NCI-H1930 (cell line): ENCODE data around the gene PKNOX2.

Experiments
- DNase-seq, 2 experiments: peaks; one replicate each; lab custom pipeline; 2025; lab: John Stamatoyannopoulos, UW

PKNOX2 gene

DNA sequence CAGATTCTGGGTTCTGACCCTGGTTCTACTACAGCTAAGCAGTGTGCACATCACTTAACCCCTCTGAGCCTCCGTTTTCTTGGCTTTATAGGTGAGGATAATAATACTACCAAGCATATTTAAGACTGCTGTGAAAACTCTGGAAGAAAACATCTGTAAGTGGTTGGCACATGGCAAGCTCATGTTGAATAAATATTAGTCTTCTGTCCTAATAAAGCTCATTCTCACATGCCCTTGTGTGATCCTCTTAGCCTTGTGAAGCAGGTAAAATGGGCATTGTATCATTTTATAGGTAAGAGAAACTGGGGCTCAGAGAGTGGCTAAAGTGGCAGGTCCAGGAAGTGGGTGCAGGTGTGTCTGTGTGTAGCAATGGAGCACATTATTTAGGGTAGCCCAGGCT, 8.5 kb downstream of the PKNOX2 start:
- no peak for DNase-seq

DNA sequence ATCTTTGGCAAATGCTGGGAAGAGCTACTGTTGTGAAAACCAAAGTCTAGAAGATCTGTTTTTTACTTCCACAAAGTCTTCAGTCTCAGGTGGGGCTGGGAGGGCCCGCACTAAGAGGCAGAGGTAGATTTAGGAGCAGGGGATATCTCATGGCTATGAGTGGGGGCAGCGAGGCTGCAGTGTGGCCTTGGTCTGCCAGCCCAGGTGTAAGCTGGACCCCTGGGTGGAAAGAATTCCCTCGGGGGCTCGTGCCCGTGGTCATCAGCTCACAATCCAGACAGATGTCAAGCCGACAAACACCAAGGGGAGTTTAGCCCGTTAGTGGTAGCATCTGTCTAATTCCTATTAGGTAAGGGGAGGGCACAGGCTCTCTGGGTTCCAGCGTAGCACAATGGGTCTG, 9.0 kb downstream of the PKNOX2 start:
- DNase-seq = no peak

DNA sequence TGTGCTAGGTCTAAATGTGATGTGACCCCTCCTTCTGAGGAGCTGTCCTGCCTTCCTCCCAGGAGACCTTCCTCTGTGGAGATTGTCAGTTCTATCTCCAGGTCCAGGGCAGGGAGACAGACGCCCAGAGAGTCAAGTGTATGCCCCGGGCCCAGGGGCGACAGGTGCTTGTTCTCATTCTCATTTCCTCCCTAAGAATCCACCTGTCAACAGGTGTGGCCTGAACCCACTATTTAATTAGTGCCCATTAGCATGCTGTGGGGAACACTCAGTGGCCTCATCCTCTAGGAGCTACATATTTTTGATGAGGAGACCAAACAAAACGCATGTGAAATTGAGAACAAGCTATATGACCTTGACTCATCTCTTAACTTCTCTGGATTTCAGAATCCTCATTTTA, 9.5 kb downstream of the PKNOX2 start:
- DNase-seq = no peak

DNA sequence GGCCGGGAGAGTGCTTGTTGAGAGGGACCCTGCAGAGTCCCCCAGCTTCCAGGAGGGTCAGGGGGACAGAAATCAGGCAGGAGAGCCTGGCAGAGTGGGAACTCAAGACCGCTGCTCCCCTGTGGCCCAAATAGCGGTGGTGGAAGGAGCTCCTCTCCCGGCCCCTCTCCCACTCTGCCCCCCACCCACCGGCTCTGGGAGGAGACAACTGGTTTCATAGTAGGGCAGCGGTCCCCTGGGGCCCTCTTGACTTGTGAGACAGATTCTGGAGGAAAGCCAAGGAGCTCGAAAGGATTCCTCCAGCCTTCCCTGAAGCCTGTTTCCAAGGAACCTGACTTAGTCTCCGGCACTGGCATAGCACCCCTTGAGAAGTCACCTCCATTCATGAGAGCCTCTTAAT, 10.1 kb downstream of the PKNOX2 start:
- no peak for DNase-seq

DNA sequence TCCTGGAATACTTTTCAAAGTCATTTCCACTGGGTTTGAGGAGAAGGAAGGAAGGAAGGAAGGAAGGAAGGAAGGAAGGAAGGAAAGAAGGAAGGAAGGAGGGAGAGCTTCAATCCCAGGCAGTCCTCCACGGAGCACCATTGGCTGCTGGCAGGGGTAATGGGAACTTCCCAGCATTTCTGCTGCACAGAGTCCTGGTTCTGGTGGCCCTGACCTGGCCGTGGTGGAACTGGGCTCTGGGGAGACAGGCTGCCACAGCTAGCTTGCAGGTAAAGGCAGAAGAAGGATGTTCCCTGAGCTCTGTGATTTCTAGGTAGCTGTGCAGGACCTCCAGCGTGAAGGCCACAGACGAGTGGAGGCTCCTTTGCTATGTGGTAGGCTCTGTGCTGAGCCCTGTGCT, 10.6 kb downstream of the PKNOX2 start:
- no peak for DNase-seq

DNA sequence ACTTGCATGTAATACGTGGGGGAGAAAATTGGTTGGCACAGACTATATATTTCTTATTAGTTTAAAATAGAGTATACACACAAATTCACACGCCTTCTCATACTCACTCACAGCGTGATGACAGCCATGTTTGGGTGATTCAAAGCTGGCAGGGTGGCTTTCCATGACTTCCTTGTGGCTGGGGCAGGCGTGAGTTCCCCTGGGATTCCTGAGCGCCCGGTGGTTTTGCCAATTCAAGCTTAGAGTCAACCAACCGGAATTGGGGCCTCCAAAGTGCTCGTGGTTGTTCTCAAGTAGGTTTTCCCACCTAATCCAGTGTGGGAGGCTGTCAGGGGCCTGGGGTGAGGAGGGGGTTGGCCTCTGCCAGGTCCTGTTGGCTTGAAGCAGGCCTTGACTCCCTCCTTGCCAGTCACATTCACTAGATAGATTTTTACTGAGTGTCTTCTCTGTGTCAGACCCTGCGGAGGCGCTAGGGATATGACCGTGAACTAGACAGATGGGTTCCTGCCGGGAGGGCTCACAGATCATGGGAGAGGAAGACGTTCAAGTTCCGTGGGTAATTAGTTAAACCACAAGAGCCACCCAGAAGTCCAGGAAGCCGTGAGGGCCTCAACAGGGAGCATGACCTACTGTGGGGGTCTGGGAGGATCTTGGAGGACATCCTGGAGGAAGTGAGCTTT, 11.5 kb downstream of the PKNOX2 start:
- no peak for DNase-seq

DNA sequence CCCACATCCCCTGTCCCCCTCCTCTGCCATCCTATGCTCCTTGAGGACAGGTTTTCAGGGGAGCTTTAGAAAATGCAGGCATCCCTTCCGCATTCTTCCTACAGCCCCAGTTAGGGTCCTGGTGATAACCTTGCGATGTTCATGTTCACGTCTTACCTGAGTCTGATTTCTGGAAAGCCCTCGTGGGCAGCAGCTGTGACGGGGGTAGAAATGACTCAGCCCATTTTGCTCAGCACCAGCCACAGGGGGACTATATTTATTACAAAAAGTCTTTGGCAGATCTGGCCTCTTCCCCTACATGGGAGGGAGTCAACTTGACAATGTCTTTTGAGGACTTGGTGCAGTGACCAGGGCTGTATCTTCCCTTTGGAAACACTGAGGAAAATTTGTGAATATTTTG, 12.3 kb downstream of the PKNOX2 start:
- no peak for DNase-seq

DNA sequence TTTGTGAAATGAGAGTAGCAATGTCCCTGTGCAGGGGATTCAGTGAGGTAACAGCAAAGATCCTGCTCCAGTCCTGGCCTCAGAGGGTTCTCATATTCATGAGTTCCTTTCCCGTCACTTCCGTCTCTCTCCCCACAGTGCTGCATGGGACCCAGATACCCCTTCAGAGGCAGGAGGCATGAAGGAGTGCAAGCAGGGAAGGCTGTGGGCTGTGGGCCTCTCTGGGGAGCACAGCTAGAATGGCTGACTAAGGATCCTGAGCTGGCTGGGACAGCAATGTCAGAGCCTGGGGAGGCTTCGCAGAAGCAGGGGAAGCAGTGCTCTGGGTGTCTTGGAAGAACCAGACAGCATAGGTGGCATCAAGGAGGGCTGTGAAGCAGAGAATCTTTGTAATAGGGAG, 13.0 kb downstream of the PKNOX2 start:
- DNase-seq = no peak

DNA sequence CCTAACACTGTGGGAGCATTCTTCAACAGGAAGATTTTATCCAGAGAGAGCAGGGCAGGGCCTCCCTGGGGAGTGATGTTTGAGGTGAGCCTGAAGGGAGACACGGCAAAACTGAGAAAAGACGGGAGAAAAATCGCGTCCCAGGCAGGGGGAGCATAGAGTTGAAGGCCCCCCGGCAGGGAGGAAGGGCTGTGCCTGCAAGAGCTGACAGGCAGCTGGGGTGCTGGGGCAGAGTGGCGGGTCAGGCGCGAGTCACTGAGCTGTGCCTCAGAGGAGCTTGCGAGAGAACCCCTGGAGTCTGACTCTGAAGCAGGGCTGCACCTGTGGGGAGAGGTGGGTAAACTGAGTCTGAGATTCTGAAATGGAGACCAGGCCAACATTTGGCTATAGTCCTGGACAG, 14.8 kb downstream of the PKNOX2 start:
- no peak for DNase-seq

DNA sequence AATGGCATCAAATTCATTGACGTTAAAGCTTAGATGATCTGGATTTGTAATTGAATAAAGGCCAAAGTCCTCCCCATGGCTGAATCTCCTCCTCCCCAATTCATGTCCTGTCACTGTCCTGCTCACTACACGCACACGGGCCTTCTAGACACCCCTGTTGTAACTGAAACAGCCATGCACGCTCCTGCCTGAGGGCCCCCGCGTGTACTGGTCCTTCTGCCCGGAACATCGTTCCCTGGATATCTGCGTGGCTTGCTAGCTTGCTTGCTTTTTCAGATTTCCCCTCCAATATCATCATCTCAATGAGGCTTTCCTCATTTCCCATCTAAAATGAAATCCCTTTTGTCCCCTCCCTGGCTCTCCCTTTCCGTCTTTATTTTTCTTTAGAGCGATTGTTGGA, 15.3 kb downstream of the PKNOX2 start:
- DNase-seq = no peak

DNA sequence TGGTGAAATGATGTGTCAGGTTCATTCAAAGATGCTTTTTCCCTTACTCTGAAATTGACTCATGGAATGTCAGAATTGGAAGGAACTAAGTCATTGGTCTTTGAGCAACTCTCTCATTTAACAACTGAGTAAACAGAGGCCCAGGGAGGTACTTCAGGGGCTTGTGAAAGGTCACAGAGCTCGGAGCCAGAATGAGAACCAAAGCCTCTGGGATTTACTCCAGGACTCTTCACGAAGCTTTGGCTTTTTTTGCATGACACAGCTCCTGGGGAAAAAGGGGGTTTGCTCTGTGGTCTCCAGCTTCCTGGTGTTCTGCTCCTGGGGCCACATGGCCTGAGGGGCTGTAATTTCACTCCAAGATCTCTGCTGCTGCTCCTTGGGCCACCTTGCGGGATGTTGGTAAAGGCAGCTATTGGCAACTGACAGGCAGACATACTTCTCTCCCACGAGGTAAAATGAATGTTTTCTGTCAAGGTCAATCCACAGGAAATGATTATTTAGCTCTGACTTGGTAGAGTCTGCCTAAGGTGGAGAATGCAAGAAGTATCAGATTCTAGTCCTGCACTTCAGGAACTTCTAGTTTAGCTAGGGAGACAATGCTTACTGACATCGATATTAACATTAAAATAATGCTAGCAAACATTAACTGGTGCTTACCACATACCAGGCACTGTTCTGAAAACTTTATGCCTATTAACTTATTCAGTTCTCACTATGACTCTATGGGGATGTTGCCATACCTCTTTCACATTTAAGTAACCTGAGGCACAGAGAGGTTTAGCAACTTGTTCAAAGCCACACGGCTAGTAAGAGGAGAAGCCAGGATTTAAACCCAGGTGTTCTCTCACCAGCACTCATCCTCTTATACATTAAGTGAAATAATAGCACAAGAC, 16.1 kb downstream of the PKNOX2 start:
- DNase-seq = no peak

DNA sequence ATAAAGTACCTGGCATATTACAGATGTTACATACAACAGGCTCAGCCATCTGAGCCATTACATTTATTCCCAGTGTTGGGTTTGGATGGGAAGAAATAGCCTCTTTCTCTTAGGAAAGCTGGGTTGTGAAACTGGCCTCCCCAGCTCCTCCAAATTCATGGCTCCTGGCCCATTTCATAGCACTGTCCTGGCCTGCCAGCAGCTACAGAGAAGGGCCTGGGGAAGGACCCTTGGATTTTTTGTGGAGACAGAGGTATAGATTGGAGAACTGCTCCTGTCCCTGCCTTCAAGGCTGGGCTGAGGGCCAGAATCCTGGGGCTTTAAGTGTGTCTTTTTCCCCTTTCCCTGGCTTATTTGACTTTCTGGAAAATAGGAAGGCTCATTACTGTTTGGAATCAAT, 18.0 kb downstream of the PKNOX2 start:
- no peak for DNase-seq

DNA sequence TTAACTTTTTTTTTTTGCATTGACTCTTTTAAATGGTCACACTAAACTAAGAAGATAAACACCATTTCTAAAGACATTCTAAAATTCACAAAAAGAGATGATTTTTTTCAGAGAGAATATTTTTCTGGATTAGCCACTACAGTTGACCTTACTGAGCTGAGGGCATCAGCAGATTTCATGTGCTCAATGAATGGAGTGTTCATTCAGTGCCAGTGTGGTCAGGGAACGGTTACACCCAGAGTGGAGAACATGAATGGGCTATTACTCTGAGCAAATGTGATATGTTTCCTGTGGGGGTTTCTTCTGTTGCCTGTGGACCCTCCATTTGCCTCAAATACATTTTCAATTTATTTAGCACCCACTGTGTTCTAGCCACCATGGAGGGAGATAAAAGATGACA, 19.1 kb downstream of the PKNOX2 start:
- no peak for DNase-seq

DNA sequence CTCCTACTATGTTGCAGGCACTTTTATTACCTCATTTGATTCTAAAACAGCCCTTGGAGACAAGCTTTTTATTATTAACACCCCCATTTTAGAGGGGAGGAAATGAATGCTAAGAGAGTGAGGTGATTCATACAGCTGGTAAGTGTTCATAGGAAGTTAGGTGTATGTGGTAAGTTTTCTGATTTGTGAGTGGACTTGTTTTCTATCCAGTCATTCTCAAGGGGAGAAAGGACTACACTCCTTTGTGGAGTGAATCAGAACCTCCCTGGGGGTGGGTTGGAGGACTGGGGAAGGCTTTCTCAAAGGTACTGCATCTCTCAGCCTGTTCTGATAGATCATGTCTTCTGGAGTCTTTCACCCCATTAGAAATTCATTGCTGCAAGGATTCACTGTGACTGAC, 23.5 kb downstream of the PKNOX2 start:
- no peak for DNase-seq

DNA sequence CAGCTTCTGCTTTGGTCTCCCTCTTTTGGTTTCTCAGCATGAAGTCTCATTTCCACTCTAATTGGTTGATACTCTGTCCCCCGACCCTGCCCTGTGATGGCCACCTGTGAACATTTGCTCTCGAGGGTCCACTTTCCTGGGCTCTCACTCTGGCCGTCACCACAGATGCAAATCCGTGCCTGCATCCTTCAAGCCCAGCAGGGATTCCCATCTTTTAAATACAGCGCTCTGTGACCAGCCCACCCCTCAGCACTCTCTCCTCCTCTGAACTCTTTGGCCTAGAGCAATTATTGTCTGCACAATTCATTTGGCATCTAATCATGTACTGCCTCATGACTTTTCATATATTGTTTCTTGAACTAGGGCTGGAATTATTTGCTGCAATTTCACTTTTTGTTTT, 26.0 kb downstream of the PKNOX2 start:
- DNase-seq = no peak

DNA sequence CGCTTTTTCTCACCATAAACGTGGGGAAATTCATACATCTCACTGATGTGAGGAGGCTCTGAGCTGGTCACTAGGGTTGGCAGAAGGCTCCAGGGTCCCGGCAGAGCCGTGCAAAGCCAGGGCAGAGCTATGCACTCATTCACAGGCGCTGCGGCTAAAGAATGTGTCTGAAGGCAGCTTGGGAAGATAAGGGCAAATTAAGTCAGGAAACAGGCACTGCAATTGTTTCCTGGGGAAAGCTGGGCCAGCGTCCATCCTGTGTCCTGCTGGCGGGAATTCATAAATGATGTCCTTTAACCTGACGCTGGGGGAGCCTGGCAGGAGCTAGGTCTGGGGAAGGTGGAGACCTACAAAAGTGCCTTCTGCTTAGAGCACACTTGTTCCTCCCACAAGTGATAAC, 27.6 kb downstream of the PKNOX2 start:
- no peak for DNase-seq

DNA sequence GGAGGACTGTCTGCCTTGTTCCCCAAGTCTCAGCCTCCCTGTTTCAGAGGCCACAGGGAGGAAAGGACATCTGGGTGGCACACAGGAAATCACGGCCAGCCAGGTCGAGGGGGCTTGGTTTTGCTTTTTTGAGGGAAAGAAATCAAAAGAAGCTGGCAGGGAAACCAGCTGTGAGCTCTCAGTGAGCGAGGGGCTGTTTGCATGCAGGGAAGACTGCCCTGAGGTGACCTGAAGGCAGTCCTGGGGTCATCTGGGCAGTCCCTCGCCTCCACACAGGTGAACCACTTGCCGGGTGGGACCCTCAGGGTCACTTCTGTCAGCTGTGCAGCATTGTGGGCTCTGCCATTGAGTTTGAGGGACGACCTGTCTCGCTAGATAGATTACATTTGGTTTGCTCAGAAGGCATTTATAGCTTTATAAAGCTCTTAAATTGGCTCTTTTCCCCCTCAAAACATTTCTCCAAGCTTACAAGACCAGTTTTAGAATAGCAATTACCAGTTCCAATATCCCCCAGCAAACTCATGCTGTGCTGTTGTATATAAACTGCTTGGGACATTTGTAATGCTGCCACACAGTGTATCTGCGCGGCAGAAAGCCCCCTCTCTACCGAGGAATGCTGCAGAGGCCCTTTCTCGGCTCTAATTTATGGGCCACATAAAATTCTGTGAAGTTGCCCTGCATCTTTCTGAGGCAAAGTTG, 28.3 kb downstream of the PKNOX2 start:
- DNase-seq = no peak

DNA sequence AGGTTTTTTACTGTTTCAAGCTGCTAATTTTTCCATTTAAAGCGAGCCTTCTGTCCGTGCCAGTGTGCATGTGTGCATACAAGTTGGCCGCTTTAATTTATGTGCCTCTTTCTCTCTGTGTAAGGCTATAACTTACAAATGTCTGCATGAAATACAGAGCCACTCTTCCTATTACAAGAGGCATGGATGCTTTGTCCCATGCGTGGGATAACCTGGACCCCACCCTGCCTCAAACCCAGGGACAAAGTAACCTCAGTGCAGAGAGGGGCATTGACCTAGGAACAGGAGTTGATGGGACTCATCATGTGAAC, 28.8 kb downstream of the PKNOX2 start:
- DNase-seq = no peak

DNA sequence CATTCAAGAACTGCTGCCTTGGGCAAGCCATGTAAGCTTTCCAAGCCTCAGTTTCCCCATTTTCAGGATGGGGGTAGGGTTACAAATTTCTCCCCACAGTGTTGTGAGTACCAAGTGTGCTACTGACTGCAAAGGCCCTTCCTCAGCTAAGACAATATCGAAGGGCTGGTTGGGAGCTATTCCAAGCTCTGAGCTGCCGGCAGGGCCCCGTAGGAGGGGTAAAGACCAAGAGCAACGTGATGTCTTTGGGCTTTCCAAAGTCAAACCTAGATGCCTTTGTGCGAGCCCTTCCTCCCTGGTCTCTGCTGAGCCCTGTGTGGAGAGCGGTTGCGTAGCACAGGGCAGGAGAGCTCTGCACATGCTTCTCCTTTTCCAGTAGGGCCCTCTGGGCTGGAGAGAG, 29.3 kb downstream of the PKNOX2 start:
- no peak for DNase-seq

DNA sequence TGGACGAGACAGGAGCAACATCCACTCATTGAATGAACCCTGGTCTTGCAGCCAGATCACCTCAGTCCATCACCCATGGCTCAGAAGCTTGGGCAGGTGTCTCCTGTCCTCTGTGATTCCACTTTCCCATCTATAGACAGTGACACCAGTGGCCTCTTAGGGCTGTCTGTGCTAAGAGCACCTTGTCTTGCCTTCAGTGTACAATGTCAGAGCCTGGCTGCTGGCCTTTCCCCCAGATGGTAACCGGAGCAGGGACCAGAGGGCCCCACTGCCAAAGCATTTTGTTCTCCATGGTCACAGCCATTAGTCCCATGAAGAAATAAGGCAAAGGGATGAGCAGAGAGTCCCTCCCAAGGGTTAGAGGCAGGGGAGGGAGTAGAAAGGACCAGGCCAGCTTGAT, 35.4 kb downstream of the PKNOX2 start:
- no peak for DNase-seq

DNA sequence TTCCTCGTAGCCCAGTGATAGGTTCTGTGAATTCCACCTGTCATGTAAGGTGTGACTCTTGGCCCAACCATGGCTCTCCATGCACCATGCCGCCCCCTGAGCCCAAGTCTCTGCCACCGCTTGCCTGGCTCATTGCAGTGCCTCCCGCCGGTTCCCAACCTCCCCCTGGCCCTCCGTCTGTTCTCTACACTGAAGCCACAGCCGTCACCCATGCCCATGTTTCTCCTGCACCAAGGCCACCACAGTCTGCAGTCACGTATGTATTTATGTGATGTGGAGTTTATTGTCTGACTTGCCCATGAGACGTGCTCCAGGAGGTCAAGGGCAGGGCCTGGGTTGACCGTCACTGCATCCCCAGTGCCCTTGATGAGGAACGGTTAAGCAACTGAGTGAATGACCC, 35.9 kb downstream of the PKNOX2 start:
- no peak for DNase-seq

DNA sequence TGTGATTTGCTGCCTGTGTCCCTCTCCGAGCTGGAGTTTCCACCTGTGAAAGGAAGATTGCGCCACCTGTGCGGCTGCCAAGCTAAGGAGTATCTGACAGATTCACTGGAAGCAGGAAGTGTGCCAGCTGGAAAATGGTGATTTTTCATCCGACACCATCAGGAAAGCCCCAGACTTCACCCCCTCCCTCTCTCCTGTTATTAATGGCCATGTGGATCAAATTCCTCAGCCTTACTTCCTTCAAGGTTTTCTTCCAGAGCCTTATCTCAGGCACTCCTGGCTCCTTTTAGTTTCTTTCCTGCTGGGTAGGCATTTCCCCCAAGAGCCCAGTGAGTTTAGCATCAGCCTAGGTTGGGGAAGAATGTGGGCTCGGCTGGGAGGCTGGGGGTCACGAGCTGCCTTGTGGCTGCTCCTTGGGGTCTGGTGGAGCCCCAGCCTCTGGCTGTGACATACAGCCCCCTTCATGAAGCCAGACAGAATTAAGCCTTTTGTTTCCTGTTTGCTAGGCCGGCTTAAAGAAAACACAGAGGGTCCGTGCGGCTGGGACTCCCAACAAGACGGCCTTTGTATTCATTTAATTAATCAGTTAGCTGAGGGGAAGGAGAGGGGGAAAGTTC, 37.1 kb downstream of the PKNOX2 start:
- no peak for DNase-seq

DNA sequence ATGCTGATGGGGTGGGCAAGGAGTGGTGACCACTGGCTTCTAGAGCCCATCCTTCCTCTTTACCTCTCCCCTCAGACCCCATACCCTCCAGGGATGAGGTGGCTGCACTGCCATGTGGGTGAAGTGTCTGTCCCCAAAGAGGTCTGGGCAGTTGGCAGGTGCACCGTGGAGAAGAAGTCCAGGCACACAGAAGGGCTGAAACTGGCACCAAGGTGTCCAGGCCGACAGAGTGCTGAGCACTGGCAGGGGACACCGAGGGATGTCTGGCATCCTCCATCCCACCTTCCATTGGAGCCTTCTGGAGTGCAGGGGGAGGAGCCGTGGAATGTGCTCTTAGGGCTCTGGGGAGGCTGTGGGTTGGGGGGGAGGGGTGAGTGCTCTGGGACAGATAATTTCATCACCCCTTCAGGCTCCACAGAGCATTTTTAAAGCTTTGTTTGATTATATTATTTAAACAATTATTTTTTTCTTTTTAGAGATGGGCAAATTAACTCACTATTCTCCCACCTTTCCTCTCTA, 37.9 kb downstream of the PKNOX2 start:
- no peak for DNase-seq
